ENCODE measurements around the gene CANT1. TPM values are rescaled to one million over a fixed set of nuclear protein-coding genes. Genes with fewer than 3 reads are reported as not detected.

The CANT1 gene
- total and polyA plus RNA-seq, 2 of the 13 experiments (the other 11 are each of a cell fraction or from before 2014, with no cell fraction given) = 34.1 to 42.1 TPM

DNA sequence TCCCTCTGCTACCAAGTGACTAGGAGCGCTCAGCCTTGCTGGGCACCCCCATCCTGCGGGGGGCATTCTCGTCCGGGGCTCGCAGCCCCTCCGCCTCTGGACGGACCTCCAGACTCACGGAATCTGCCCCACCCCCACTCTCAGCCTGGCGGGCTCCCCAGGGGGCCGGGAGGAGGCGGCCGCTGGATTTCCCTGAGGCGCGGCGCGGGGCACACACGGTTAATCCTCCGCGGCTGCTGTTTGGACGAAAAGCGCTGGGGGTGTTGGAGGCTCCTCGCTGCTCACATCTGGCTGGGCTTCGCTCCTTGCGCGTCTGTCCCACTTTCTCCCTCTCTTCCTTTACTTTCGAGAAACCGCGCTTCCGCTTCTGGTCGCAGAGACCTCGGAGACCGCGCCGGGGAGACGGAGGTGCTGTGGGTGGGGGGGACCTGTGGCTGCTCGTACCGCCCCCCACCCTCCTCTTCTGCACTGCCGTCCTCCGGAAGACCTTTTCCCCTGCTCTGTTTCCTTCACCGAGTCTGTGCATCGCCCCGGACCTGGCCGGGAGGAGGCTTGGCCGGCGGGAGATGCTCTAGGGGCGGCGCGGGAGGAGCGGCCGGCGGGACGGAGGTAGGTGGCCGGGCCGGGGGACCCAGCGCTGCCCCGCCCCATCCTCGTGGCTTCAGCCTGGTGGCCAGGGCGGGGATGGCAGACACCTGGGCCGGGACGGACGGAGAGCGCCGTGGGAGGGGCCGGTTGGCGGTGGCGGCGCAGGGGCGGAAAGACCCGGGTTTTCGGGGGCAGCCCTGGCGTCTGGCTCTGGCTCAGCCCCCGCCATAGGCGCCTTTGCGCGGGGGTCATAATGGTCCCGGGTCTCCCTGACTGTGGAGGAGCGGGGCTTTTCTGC lies 14.6 kb upstream of the CANT1 start, which contains the start of gene C1QTNF1 (continued):
- 0 out of 2 replicates have a peak, but pooled peaks have one; percentile 14 for TF ChIP-seq ZNF503 (CRISPR knock-in tag; IDR thresholded peaks at IDR 0.05)
- TF ChIP-seq ZNF776 (CRISPR knock-in tag; IDR thresholded peaks at IDR 0.05) = no peak; the same call in 1 of the 2 replicates
- TF ChIP-seq TARDBP (CRISPR knock-in tag; IDR thresholded peaks at IDR 0.05) = no peak
- TF ChIP-seq KDM2A (CRISPR knock-in tag; IDR thresholded peaks at IDR 0.05; ENCODE audit: borderline replicate concordance, low read depth) = peak; percentile 63
- TF ChIP-seq ZNF431 (CRISPR knock-in tag; IDR thresholded peaks at IDR 0.05; ENCODE audit: borderline replicate concordance, low read depth) = no peak
- peak; percentile 36; the same call in 1 of the 2 replicates for TF ChIP-seq AKAP8 (CRISPR knock-in tag; IDR thresholded peaks at IDR 0.05)
- TF ChIP-seq MYC (CRISPR knock-in tag; IDR thresholded peaks at IDR 0.05; ENCODE audit: borderline replicate concordance) = peak; percentile 76; the same call in 1 of the 2 replicates
- no peak for TF ChIP-seq ZKSCAN5 (CRISPR knock-in tag; IDR thresholded peaks at IDR 0.05)
- TF ChIP-seq, protein P1, sequence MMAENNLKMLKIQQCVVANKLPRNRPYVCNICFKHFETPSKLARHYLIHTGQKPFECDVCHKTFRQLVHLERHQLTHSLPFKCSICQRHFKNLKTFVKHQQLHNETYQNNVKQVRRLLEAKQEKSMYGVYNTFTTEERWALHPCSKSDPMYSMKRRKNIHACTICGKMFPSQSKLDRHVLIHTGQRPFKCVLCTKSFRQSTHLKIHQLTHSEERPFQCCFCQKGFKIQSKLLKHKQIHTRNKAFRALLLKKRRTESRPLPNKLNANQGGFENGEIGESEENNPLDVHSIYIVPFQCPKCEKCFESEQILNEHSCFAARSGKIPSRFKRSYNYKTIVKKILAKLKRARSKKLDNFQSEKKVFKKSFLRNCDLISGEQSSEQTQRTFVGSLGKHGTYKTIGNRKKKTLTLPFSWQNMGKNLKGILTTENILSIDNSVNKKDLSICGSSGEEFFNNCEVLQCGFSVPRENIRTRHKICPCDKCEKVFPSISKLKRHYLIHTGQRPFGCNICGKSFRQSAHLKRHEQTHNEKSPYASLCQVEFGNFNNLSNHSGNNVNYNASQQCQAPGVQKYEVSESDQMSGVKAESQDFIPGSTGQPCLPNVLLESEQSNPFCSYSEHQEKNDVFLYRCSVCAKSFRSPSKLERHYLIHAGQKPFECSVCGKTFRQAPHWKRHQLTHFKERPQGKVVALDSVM (CRISPR knock-in tag; IDR thresholded peaks at IDR 0.05) = no peak
- TF ChIP-seq MAZ (IDR thresholded peaks at IDR 0.05; ENCODE audit: borderline replicate concordance, low read depth, low read length) = no peak
- TF ChIP-seq MAZ (CRISPR knock-in tag; IDR thresholded peaks at IDR 0.05; ENCODE audit: low read depth) = no peak
- TF ChIP-seq PBX3 (CRISPR knock-in tag; IDR thresholded peaks at IDR 0.05; ENCODE audit: borderline replicate concordance) = no peak
- no peak for TF ChIP-seq XRCC5 (optimal IDR thresholded peaks at IDR 0.05; ENCODE audit: low read length)
- TF ChIP-seq ZNF224 (CRISPR knock-in tag; IDR thresholded peaks at IDR 0.05) = no peak
- TF ChIP-seq CEBPZ (IDR thresholded peaks at IDR 0.05; ENCODE audit: low read length) = no peak
- no peak for TF ChIP-seq ZNF841 (CRISPR knock-in tag; IDR thresholded peaks at IDR 0.05; ENCODE audit: borderline replicate concordance)
- TF ChIP-seq CBX1 (IDR thresholded peaks at IDR 0.05; ENCODE audit: low read depth) = no peak
- TF ChIP-seq ARHGAP35 (CRISPR knock-in tag; IDR thresholded peaks at IDR 0.05; ENCODE audit: borderline replicate concordance) = no peak
